ENCODE results near the gene VPS25. TPM values are rescaled to one million over a fixed set of nuclear protein-coding genes. Genes with fewer than 3 reads are reported as not detected.
"Not testable (repeated sequence)": the region's sequence is repeated elsewhere in the genome, so short reads cannot be mapped to it uniquely, and the experiment has no call there.

The VPS25 gene
- 39.0 and 55.6 TPM in 2 replicates for total RNA-seq

DNA sequence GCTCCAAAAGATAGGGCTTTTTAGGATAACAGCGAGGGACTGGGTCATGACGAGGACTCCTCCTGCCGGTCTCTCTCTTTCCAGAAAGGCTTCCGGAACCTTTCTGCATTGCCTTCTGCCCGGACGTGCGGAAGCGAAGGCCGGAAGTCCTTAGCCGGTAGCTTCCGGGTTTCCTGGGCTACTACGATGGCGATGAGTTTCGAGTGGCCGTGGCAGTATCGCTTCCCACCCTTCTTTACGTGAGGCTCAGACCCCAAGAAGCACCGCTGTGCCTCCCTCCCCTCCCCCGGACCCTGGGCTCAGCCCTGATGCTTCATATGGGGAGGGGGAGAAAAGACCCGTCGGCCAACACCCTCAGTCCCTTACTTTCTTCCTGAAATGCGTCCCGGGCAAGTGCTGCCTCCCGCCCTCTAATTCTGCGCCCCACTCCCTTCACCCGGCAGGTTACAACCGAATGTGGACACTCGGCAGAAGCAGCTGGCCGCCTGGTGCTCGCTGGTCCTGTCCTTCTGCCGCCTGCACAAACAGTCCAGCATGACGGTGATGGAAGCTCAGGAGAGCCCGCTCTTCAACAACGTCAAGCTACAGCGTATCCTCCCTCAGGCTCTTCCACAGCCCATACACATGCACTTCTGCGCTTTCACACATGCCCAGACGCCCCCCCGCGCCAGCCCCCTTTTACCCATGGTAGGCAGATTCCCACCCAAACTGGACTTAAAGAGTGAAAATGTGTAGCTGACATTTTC, at the start of gene VPS25:
Gene VPS25, plus strand, starts transcription at position 160 of the 746 bp plus-strand sequence. Its CDS starts 27 bp downstream, at position 187.
- DNase-seq (ENCODE audit: low read depth, low spot score) = no peak

DNA sequence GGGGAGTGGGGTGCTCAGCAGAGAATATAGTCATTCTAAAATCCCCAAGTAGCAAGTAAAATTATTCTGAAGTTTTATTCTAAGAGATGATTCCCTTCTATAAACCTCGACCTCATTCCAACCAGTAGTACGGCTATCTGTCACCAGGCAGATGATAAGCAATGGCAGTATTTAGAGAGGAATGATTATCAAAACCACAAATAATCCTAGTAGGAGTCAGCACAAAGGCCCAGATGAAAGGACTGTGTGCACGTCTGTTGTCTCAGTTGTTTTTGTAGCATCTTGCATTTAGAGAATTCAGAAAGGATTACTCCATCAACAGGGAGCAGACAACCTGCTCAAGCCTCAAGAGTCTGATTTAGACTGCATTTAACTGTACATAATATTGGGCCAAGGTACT, 49.6 kb upstream of the VPS25 start:
- DNase-seq (ENCODE audit: low read depth, low spot score) = no peak

DNA sequence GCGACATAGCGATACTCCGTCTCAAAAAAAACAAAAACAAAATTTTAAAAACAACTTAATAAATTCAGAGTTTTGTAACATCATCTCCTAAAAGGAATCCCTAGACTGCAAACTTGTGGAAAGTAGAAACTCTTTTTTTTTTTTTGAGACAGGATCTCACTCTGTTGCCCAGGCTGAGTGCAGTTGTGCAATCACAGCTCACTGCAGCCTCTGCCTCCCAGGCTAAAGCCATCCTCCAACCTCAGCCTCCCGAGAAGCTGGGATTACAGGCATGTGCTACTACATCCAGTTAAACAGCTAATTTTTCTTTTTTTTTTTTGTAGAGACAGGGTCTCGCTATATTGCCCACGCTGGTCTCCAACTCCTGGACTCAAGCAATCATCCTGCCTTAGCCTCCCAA, 48.1 kb upstream of the VPS25 start:
- no peak for DNase-seq (ENCODE audit: low read depth, low spot score)

DNA sequence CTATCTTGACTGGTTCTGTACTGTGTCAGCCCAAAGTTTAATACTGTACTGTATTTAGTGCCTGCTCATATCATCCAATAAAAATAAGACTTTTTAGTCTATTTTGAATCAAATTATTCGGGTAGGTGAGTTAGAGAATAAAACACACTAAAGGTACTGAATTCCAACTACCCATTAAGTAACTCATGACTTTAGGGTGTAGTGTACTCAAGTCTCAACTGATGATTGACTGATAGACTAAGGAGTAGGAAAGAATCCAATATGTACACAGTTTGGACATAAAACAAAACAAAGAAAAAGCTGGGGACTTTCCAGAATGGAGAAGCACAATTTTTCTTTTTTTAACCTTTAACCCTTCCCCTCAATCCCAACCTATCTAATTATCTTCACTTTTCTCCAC, 32.5 kb upstream of the VPS25 start:
- DNase-seq (ENCODE audit: low read depth, low spot score) = no peak

DNA sequence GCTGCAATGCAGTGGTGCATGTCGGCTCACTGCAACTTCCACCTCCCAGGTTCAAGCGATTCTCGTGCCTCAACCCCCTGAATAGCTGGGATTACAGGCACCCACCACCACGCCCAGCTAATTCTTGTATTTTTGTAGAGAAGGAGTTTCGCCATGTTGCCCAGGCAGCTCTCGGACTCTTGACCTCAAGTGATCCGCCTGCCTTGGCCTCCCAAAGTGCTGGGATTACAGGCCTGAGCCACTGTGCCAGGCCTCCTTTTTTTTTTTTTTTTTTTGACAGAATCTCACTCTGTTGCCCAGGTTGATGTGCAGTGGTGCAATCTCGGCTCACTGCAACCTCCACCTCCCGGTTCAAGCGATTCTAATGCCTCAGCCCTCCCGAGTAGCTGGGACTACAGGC, 30.3 kb upstream of the VPS25 start:
- DNase-seq (ENCODE audit: low read depth, low spot score) = not testable (repeated sequence)

DNA sequence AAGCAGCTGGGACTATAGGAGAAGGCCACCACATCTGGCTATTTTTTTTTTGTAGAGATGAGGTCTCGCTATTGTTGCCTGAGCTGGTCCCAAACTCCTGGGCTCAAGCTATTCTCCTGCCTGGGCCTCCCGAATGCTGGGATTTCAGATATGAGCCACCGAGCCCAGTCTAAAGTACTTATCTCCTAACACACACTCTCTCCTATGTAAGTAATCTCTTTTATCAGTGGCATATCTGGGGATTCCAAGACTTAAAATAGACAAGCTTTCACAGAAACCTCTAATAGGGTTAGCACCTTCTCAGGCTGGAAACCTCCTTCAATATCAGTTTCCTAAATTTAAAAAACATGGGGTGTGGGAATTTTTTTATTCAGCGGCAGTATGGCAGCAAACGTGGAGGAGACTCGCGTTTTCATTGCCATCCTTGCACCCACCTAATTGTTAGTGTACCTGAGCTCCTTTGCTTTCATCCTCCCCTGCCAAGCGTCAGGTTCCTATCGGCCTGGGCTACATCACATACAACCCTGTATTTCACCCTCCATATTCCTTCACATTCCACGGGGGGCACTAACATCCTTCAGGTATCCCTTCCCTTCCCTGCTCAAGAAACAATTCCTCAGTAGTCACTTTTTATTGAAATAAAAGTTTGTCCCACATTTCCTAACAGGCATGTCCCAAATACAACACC, 29.5 kb upstream of the VPS25 start:
- DNase-seq (ENCODE audit: low read depth, low spot score) = no peak

DNA sequence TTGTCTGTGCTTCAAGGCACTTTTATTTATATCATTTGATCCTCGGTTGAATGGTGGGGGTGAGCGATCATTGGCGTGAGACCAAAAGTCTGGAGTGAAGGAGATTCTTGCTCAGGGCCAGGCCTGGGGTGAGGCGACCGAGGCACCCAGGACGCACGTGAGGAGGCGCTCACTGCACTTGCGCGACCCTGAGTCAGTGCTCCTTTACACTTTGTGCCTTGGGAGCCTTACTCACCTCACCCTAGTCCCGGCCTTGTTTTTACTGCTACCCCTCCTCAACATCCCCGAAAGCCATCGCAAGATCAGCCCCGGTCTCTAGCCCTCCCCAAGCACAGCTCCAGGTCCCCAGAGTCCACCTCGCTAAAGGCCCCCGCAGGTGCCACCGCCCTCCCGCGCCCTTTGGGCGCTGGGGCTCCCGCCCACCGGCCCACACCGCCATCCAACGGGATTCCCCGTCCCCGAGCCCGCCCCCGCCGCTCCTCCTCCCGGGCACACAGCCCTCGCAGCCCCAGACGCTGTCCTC, 28.9 kb upstream of the VPS25 start:
- DNase-seq (ENCODE audit: low read depth, low spot score) = peak; percentile 13

DNA sequence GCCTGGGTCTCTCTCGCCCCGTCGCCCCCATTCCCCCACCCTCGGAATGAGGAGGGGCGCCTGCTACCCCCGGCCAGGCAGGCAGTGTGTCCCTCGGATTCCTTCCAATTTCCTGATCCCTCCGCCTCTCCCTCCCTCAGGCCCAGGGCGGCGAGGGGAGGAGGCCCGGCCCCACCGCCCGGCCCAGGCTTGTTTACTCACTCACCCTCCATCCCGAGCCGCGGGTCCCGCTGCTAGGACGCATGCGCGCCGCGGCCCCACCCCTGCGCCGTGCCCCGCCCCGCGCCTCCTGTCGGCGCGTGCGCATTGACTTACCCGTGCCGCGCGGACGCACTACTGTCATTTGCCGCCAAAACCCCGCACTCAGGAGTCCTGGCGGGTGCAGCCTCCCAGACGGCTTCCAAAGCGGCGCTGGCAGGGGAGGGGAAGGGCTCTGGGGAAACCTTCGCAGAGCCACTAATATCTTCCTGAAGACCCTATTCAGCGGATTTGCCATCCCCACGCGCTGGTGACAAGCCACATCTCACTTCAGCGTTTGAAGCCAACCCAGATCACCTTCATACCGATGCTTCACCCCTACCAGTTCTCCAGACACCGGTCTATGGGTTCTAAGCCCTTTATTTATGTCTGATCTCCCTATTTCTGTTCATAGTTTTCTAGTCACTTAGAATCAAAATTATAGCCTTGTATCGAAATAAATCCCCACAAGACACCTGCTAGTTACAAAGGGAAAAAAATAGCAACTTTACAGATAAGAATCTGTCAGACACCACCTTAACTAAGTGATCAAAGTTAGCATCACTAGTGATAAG, 28.2 kb upstream of the VPS25 start, which contains the start of gene EZH1:
Gene EZH1, minus strand, starts transcription at position 235 of the 812 bp plus-strand sequence. CDS start 16,099 bp downstream, outside the sequence.
- peak; percentile 54 for DNase-seq (ENCODE audit: low read depth, low spot score)

DNA sequence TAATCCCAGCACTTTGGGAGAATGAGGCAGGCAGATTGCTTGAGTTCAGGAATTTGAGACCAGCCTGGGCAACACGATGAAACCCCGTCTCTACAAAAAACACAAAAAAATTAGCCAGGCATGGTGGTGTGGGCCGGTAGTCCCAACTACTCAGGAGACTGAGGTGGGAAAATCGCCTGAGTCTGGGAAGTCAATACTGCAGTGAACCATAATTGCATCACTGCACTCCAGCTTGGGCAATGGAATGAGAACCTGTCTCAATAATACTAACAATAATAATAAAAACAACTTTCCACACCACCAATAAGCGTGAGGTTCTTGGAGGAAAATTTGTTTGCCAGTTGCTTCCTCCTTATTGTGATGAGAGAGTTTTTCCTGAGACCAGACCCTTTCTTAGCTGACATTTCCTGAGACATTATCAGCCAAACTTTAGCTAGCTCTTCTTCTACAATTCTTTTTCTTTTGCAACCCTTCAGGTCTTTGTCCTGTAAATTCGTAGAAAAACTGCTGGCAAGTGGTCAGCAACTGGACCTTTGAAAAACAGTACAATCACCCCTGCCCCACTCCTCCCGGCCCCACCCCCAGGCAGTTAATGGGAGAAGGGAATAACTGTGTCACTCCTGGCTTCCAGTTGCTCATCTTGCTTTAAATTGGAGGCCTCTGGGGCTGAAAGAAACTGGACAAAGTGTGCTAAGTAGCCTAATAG, 24.9 kb upstream of the VPS25 start:
- DNase-seq (ENCODE audit: low read depth, low spot score) = no peak

DNA sequence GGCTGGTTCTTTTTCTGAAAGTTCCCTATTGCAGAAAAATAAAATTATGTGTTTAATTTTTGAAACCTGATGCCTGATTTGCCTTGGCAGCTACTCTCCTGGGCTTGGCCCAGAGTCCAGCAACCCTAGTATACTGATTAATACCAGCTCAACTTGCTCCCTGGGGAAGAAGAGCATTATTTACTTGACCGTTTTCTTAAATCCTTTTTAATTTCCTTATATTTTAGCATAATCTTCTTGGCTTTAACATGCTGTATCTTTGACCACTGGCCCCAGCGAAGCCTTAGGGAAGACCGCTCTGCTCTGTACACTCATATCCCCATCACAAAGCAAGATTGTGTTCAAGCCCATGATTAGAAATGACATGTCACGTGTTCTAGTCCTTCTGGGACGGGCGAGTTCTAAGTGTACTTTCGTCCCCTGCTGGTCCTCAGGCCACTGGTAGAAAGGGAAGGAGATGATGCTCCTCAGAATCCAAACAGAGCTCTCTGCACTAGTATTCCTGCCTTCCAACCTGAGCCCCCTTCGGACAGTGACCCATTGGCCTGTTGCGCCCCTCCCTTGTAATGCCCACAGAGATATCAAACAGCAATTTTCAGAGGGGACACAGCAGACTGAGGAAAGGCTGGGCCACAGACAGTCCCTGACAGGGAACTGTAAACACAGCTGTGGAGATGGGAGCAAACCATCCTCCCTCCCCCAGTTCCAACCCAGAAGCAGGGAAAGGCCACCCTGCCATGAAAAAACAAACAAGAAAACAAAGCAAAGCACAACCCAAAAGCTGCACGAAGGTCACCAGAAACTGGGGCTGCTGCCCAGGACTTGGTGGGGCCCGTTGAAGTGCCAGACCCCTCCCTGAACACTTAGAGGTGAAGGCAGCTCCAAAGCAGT, 24.1 kb upstream of the VPS25 start:
- no peak for DNase-seq (ENCODE audit: low read depth, low spot score)

DNA sequence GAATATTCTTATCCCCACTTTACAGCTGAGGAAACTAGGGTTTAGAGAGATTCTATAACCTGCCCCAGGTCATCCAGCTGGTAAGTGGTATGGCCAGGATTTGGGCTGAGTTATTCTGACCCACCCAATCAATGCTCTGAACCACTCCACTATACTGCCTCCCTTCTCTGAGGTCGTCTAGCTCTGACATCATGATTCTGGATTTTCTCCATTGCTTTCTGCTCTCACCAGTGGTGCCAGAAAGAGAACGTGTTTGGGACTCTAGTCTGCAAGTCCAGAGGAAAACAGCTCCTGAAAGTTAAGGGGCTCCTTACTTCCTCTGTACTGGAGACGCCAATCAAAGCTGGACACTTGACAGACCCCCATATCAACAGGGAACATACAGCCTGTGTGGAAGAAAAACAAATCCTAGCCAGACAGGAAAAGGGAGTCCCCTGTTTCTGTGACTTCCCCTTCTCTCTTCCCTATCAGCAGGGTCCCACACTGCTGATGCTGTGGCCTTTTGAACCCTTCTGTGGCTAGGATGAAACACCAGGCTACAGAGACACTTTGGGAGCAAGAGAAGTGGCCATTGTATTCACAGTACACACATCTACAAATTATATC, 22.4 kb upstream of the VPS25 start:
- no peak for DNase-seq (ENCODE audit: low read depth, low spot score)

DNA sequence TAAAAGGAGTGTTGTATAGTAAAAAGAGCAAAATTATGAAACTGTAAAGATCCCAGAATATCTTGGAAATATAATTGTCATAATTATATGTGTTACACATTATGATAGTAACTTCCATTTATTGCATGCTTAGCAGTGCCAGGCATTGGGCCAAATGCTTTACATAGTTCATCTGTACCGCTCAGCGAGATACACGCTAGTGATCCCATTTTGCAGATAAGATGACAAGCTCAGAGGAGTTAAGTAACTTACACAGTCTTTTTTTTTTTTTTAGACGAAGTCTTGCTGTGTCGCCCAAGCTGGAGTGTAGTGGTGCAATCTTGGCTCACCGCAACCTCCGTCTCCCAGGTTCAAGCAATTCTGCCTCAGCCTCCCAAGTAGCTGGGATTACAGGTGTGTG, 21.6 kb upstream of the VPS25 start:
- DNase-seq (ENCODE audit: low read depth, low spot score) = no peak

DNA sequence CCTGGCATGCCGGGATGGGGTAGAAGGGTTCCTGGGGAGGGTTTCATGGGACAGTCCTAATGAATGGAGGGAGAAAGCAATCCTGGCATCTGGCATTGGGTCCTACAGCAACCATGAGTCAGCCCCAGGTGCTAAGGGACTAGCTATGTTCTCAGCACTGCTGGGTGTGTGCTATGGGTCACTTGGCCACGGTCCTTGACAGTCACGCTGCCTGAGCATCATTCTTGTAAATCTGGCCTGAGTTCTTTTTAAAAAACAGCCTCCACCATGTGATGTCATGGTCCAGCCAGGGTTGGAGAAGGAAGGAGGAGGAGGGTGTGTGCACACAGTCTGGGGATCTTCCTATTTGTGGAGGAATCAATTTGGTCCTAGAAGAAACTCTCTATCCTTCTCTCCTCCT, 18.5 kb upstream of the VPS25 start:
- DNase-seq (ENCODE audit: low read depth, low spot score) = no peak

DNA sequence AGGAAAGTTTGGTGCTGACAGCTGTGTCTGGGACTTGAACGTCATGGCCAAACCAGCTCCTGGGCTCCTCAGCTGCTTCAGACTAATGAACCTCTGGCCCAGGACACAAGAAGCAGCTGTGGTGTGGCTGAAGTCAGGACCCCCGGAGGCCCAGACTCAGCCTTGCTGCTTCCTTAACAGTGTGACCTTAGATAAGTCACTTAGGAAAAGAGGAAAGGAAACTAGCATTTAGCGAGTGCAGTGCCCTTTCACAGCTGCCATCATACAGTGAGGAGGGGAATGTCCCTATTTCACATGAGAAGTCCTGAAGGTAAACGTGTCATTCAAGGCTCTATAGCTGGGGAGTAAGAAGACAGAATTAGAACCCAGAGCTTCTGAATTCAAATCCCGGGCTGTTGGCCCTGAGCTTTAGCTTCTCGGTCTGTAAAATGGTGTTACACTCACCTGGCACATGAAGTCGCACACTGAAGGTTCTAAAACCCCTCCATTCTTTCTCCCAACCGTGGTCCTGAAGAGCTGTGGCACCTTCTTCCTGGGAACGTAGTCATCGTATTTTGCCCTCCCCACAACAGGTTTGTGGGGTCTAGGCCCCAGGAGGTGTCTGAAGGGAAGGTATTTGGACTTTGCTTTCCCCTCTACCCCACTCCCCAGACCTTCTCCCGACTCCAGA, 13.1 kb upstream of the VPS25 start:
- no peak for DNase-seq (ENCODE audit: low read depth, low spot score)

DNA sequence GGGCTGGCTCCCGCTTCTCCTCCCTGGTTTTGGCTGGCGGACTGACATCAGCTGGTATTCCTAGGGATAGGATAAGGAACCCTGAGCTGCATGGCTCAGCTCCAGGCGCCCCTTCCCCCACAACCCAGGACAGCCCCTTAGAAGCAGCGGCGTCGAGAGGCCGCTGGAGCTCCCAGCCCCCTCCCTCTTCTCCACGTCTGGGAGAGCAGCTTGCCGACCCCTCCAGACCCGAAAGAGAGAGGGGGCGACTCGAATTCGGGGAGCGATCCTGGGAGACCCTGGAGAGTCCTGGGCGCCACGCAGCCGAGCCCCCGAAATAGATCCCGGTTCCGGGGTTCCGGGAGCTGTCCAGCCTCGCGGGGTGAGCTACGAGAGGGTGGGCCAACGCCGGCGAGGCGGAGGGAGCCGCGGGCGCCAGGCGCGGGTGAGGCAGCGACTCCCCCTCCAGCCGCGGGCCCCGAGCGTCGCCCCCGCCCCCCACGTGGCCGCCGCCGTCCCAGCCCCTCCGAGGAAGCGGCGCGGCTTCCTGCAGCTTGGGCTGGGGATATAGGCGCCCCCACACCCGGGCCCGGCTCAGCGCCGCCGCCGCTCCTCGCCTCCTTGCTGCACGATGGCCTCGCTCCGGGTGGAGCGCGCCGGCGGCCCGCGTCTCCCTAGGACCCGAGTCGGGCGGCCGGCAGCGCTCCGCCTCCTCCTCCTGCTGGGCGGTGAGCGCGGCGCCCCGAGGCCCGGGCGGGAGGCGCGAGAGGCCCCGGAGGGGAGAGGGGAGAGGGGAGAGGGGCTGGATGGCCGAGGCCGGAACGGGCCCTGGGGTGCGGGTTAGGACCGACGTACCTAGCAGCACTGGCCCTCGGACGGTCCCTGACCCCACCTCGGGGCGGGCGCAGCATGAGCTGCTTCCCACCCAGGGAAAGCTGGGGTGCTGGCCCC, 12.3 kb upstream of the VPS25 start, which contains the start of gene RAMP2:
Gene RAMP2, plus strand, starts transcription at position 576 of the 930 bp plus-strand sequence. Its CDS starts 35 bp downstream, at position 611.
- no peak for DNase-seq (ENCODE audit: low read depth, low spot score)

DNA sequence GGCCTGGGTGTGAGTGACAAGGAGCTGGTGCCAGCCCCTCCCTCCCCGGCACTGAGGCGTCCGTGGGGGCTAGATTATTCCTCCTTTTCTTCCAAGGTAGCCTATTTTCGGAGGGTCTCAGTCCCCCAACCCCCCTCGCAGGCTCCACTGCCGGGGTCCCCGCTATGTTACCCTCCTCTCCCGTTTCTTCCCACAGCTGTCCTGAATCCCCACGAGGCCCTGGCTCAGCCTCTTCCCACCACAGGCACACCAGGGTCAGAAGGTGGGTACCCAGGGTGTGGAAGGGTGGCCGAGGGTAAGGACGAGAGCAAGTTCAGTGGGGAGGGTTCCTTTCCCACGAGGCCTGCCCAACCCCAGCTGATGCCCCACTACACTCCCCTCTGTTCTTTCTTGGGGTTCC, 11.6 kb upstream of the VPS25 start:
- no peak for DNase-seq (ENCODE audit: low read depth, low spot score)

DNA sequence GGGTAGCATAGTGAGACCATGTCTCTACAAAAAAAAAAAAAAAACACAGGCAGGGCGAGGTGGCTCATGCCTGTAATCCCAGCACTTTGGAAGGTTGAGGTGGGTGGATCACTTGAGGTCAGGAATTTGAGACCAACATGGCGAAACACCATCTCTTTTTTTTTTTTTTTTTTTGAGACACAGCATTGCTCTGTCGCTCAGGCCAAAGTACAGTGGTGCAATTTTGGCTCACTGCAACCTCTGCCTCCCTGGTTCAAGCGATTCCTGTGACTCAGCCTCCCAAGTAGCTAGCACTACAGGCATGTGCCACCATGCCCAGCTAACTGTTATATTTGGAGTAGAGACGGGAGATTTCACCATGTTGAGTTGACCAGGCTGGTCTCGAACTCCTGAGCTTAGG, 7.1 kb upstream of the VPS25 start:
- no peak for DNase-seq (ENCODE audit: low read depth, low spot score)

DNA sequence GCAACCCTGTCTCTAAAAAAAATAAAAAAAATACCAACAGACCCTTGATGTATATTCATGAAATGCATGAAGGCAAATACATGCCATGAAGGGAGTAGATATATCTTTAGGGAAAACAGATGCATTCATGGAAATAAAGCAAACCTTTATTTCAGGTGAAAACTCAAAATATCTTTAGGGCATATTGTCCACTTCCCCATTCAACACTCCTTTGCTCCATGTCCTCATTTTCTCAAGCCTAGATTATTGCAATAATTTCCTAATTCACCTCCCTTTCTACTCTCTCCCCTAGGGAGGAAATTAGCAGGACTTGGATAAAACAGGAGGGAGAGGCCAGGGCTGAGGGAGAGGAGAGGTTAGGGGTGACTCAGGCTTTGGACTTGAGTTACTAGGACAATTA, 5.7 kb upstream of the VPS25 start:
- DNase-seq (ENCODE audit: low read depth, low spot score) = no peak

All from pulmonary artery endothelial cell (primary cell).